CD4-positive, CD25-positive, alpha-beta regulatory T cell (primary cell): ENCODE results near the gene SHISAL1. TPM values are rescaled to one million over a fixed set of nuclear protein-coding genes. Genes with fewer than 3 reads are reported as not detected.

ENCODE experiments used
- ATAC-seq, 2 donors: fragments of 150-1000 bp; cut with Tn5 transposase; one replicate each; pipeline ENCODE4 v1.10.0; 2021; ENCODE audit warnings: low read depth in 2 of 2, moderate number of reproducible peaks in 2 of 2, moderate library complexity in 1 of 2
- DNase-seq, 3 donors: peaks; one replicate each; pipeline versions ENCODE4 v3.0.0 to v3.0.0-alpha.2; 2012 to 2022; ENCODE audit warnings: mixed read lengths in 1 of 3
- H3K27ac ChIP-seq: one replicate; pipeline ENCODE4 v1.7.0; 2013; ENCODE audit warnings: mild to moderate bottlenecking, low read length; ENCODE audit not compliant: insufficient read depth, poor library complexity, severe bottlenecking
- H3K27me3 ChIP-seq: one replicate; pipeline ENCODE4 v1.7.0; 2013; ENCODE audit warnings: low read length; ENCODE audit not compliant: control insufficient read depth, insufficient read depth
- H3K36me3 ChIP-seq: one replicate; pipeline ENCODE4 v1.7.0; 2013; ENCODE audit warnings: mild to moderate bottlenecking, low read length, moderate library complexity; ENCODE audit not compliant: control insufficient read depth, insufficient read depth
- H3K4me1 ChIP-seq: 2 replicates; pipeline ENCODE4 v1.7.0; 2013; ENCODE audit warnings: mild to moderate bottlenecking, low read length; ENCODE audit not compliant: insufficient read depth, control insufficient read depth, poor library complexity, severe bottlenecking
- H3K4me3 ChIP-seq: one replicate; pipeline ENCODE4 v1.7.0; 2013; ENCODE audit warnings: low read depth, mild to moderate bottlenecking, low read length, moderate library complexity
- H3K9me3 ChIP-seq, 2 experiments: 1 replicate in 1 of 2; 2 replicates in 1 of 2; pipeline ENCODE4 v1.7.0; 2013; ENCODE audit warnings: low read length in 2 of 2, mild to moderate bottlenecking in 1 of 2, moderate library complexity in 1 of 2; ENCODE audit not compliant: control insufficient read depth in 2 of 2
- H3K27ac Mint-ChIP-seq, 3 donors: one replicate each; pipeline ENCODE4 v1.8.0; 2020 to 2022; ENCODE audit warnings: mild to moderate bottlenecking in 3 of 3, mixed read lengths in 3 of 3, moderate library complexity in 2 of 3
- H3K27me3 Mint-ChIP-seq: one replicate; pipeline ENCODE4 v1.8.0; 2022; ENCODE audit warnings: mild to moderate bottlenecking, mixed read lengths
- H3K36me3 Mint-ChIP-seq: one replicate; pipeline ENCODE4 v1.8.0; 2020; ENCODE audit warnings: mixed read lengths
- H3K4me1 Mint-ChIP-seq, 4 donors: one replicate each; pipeline ENCODE4 v1.8.0; 2020 to 2022; ENCODE audit warnings: mixed read lengths in 4 of 4, mild to moderate bottlenecking in 1 of 4
- H3K4me3 Mint-ChIP-seq, 4 donors: one replicate each; pipeline ENCODE4 v1.8.0; 2020 to 2022; ENCODE audit warnings: mild to moderate bottlenecking in 4 of 4, mixed read lengths in 4 of 4, moderate library complexity in 3 of 4
- H3K9me3 Mint-ChIP-seq, 7 donors: one replicate each; pipeline ENCODE4 v1.8.0; 2020 to 2022; ENCODE audit warnings: mixed read lengths in 7 of 7, mild to moderate bottlenecking in 3 of 7, moderate library complexity in 2 of 7
- polyA plus RNA-seq, 4 donors: library from polyadenylated mRNA; unstranded; fragments of 300-500 nt; fragmentation: Illumina TruSeq; gene quantifications; one replicate each; pipeline ENCODE4 v1.2.3, GENCODE V29; 2021
- total RNA-seq: library from RNA; stranded (reverse); gene quantifications from one replicate; pipeline ENCODE4 v1.2.3, GENCODE V29; 2022

SHISAL1 gene
- total and polyA plus RNA-seq, 5 donors from 2014 or later: not detected

DNA sequence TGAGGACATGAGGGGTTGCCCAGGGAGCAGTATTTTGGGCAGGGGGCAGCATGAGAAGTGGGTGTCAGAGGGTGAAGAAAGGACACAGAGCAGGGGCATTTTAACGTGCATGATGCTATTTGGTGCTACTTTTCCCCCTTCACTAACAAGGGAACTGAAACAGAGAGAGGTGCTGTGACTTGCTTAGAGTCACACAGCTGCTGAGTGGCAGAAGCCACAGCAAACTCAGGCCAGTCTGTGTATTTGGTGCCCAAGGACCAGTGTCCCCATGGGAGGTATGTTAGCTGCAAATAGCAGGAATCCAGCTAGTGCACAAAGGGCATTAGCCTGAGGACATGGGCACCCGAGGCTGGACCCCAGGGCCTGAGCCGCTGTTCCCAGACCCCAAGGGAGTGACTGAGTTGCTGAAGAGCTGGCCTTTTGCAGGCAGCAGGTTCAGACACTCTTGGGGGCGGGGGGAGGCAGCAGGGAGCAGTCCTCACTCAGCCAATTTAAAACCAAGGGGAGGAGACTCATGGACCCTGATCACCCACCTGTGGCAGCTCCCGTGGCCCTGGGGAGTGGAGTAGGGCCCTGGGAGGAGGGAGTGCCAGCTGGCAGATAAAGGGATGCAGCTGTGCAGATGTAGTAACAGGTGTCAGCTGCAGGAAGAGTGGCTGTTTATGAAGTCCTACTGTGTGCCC, 117.4 kb downstream of the SHISAL1 start:
- no peak for DNase-seq
- Mint-ChIP-seq H3K9me3 (no peaks in the 10 kb centered on the region), H3K36me3 (peaks cover 43% of the 10 kb centered on the region), H3K4me1 (peaks cover 7 to 41% (median 24%) of the 10 kb centered on the region in 4 donors), H3K4me3 (no peak overlapping the region), H3K27ac (peak overlapping the region in 1 of 3 donors; percentile 71), H3K27me3 (no peaks in the 10 kb centered on the region)
- no peak overlapping the region for H3K27ac ChIP-seq
- no peaks in the 10 kb centered on the region for H3K27me3 ChIP-seq
- H3K4me1 ChIP-seq: peaks cover 11% of the 10 kb centered on the region
- peaks cover 14% of the 10 kb centered on the region for H3K36me3 ChIP-seq
- H3K9me3 ChIP-seq: no peaks in the 10 kb centered on the region
- no peak overlapping the region for H3K4me3 ChIP-seq
- ATAC-seq: no peak

DNA sequence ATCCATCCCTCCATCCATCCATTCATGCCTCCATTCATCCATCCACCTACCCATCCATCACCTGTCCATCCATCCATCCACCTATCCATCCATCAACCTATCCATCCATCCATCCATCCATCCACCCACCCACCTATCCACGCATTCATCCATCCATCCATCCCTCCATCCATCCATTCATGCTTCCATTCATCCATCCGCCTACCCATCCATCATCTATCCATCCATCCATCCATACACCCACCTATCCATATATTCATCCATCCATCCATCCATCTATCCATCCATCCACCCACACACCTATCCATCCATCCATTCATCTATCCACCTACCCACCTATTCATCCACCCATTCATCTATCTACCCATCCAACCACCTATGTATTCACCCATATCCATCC, 118.2 kb downstream of the SHISAL1 start:
- ATAC-seq (no peak), DNase-seq (no peak)
- H3K4me1 Mint-ChIP-seq: peaks cover 7 to 41% (median 23%) of the 10 kb centered on the region in 4 donors
- Histone ChIP-seq H3K4me3 (no peak overlapping the region), H3K4me1 (peaks cover 11% of the 10 kb centered on the region), H3K27ac (no peak overlapping the region), H3K36me3 (peaks cover 11% of the 10 kb centered on the region), H3K9me3 (no peaks in the 10 kb centered on the region), H3K27me3 (no peaks in the 10 kb centered on the region)
- H3K9me3 Mint-ChIP-seq: no peaks in the 10 kb centered on the region
- H3K36me3 Mint-ChIP-seq: peaks cover 41% of the 10 kb centered on the region
- H3K27ac Mint-ChIP-seq: peak overlapping the region in 2 of 3 donors; percentile 56 to 71
- peak overlapping the region in 1 of 4 donors; percentile 55 for H3K4me3 Mint-ChIP-seq
- H3K27me3 Mint-ChIP-seq: no peaks in the 10 kb centered on the region

Other genes with a start within 250 kb of the SHISAL1 start
- gene PARVG, start 132.0 kb downstream of the SHISAL1 start, total RNA-seq: 132 TPM
- gene PARVG, start 132.0 kb downstream of the SHISAL1 start, polyA plus RNA-seq: 10 to 100 TPM; 40.3 to 57.9 (median 45.7) TPM
- gene RTL6, start 185.3 kb upstream of the SHISAL1 start, total RNA-seq: 8.8 TPM
- 1 to 10 TPM; 2.1 to 4.9 (median 3.6) TPM for gene RTL6, start 185.3 kb upstream of the SHISAL1 start, polyA plus RNA-seq